Esophagus squamous epithelium (tissue), 4 donors: ENCODE measurements around the gene STXBP5L.

Experiments used
- POLR2A ChIP-seq, 4 donors: fragments of 450-650 bp; IDR thresholded peaks; one replicate each; pipeline ENCODE4 v1.6.1; 2017; ENCODE audit warnings: antibody characterized with exemption in 4 of 4, mild to moderate bottlenecking in 4 of 4, moderate library complexity in 3 of 4
- TF ChIP-seq, protein P1 (sequence below), 6 experiments: fragments of 450-650 bp in 4 of 6; fragments of 200-600 bp in 2 of 6; sonication (generic) in 2 of 6; IDR thresholded peaks; one replicate each; pipeline ENCODE4 v1.5.1; 2016 to 2019; ENCODE audit warnings: antibody characterized with exemption in 6 of 6, mild to moderate bottlenecking in 4 of 6, moderate library complexity in 4 of 6

GRCh38 chr3:121243208-121243607 lies 335.2 kb downstream of the STXBP5L start:
- TF ChIP-seq, protein P1, sequence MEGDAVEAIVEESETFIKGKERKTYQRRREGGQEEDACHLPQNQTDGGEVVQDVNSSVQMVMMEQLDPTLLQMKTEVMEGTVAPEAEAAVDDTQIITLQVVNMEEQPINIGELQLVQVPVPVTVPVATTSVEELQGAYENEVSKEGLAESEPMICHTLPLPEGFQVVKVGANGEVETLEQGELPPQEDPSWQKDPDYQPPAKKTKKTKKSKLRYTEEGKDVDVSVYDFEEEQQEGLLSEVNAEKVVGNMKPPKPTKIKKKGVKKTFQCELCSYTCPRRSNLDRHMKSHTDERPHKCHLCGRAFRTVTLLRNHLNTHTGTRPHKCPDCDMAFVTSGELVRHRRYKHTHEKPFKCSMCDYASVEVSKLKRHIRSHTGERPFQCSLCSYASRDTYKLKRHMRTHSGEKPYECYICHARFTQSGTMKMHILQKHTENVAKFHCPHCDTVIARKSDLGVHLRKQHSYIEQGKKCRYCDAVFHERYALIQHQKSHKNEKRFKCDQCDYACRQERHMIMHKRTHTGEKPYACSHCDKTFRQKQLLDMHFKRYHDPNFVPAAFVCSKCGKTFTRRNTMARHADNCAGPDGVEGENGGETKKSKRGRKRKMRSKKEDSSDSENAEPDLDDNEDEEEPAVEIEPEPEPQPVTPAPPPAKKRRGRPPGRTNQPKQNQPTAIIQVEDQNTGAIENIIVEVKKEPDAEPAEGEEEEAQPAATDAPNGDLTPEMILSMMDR (IDR thresholded peaks at IDR 0.05): no peak
- no peak for TF ChIP-seq POLR2A (IDR thresholded peaks at IDR 0.05)
